Colonic mucosa (tissue), 4 donors: ENCODE measurements around the gene LAMTOR4. TPM values are rescaled to one million over a fixed set of nuclear protein-coding genes. Genes with fewer than 3 reads are reported as not detected.

ENCODE experiments used
- DNase-seq: peaks from one replicate; pipeline ENCODE4 v3.0.0-alpha.2; 2020
- H3K27ac ChIP-seq: fragments of 200-600 bp; one replicate; pipeline ENCODE4 v1.8.0; 2021
- H3K27me3 ChIP-seq: fragments of 200-600 bp; one replicate; pipeline ENCODE4 v1.8.0; 2021
- H3K36me3 ChIP-seq: fragments of 200-600 bp; one replicate; pipeline ENCODE4 v1.8.0; 2021
- H3K4me1 ChIP-seq: fragments of 200-600 bp; one replicate; pipeline ENCODE4 v1.8.0; 2021; ENCODE audit warnings: mild to moderate bottlenecking
- H3K4me3 ChIP-seq: fragments of 200-600 bp; one replicate; pipeline ENCODE4 v1.8.0; 2021
- H3K9ac ChIP-seq, 2 donors: one replicate each; pipeline ENCODE4 v1.7.0; 2013; ENCODE audit warnings: control low read depth in 2 of 2, low read depth in 2 of 2, low read length in 2 of 2
- H3K9me3 ChIP-seq: fragments of 200-600 bp; one replicate; pipeline ENCODE4 v1.8.0; 2021
- CTCF ChIP-seq: fragments of 200-600 bp; IDR thresholded peaks from one replicate; pipeline ENCODE4 v1.8.0; 2022; ENCODE audit warnings: antibody characterized with exemption, mild to moderate bottlenecking
- intact Hi-C: fragments of 100-400 bp; cut with DNase I; formaldehyde crosslinking; loops from one replicate; pipeline ENCODE4 v1.14.1; 2022
- total RNA-seq, 2 donors: library from RNA; stranded (reverse); fragmentation: NEBNext Ultra II Directional in 1 of 2; extraction: Animal tissue kit (Norgen Biotek cat#: 25700) in 1 of 2; gene quantifications; one replicate each; pipeline ENCODE4 v1.2.1, GENCODE V29; 2021
- donor health status: healthy.
- donor health status: DM: no; HTN: no; CAD: no.
- donor health status: DM: no; HTN: no; CAD: no.

Gene LAMTOR4
- total RNA-seq, 2 donors from 2014 or later = 230 to 268 TPM

- Histone ChIP-seq H3K9me3 (no peaks in the 10 kb centered on the region), H3K4me3 (no peak overlapping the region), H3K27me3 (no peaks in the 10 kb centered on the region), H3K4me1 (peaks cover 5% of the 10 kb centered on the region), H3K27ac (no peak overlapping the region), H3K9ac (no peak overlapping the region), H3K36me3 (peaks cover 3% of the 10 kb centered on the region)
- TF ChIP-seq CTCF = no peak
- intact Hi-C loops = no loop called here
- DNase-seq = no peak
These were observed 45.5 kb upstream of the LAMTOR4 start for GRCh38 chr7:100102950-100103840.

- Histone ChIP-seq H3K4me1 (no peaks in the 10 kb centered on the region), H3K4me3 (no peak overlapping the region), H3K27me3 (no peaks in the 10 kb centered on the region), H3K27ac (no peak overlapping the region), H3K9me3 (no peaks in the 10 kb centered on the region), H3K9ac (no peak overlapping the region), H3K36me3 (no peaks in the 10 kb centered on the region)
- no peak for DNase-seq
- intact Hi-C loops = no loop called here
- no peak for TF ChIP-seq CTCF
These were observed 43.2 kb upstream of the LAMTOR4 start for GRCh38 chr7:100105534-100105933.

- TF ChIP-seq CTCF = no peak
- H3K27ac ChIP-seq = no peak overlapping the region
- intact Hi-C loops = no loop called here
These were observed 42.1 kb upstream of the LAMTOR4 start for GRCh38 chr7:100106633-100107032.

GRCh38 chr7:100107125-100107737 lies 41.5 kb upstream of the LAMTOR4 start:
- no peaks in the 10 kb centered on the region for H3K36me3 ChIP-seq

More at GRCh38 chr7:100106633-100107032, 42.1 kb upstream of the LAMTOR4 start:
- Histone ChIP-seq H3K27me3 (no peaks in the 10 kb centered on the region), H3K4me3 (no peak overlapping the region), H3K36me3 (no peaks in the 10 kb centered on the region), H3K4me1 (no peaks in the 10 kb centered on the region), H3K9me3 (no peaks in the 10 kb centered on the region), H3K9ac (no peak overlapping the region)
- DNase-seq = no peak

GRCh38 chr7:100107890-100108289 lies 40.8 kb upstream of the LAMTOR4 start:
- no peaks in the 10 kb centered on the region for H3K4me1 ChIP-seq
- no peak overlapping the region for H3K9ac ChIP-seq
- no peak overlapping the region for H3K4me3 ChIP-seq
- intact Hi-C loops = no loop called here
- no peaks in the 10 kb centered on the region for H3K27me3 ChIP-seq
- no peaks in the 10 kb centered on the region for H3K36me3 ChIP-seq
- TF ChIP-seq CTCF = no peak
- H3K27ac ChIP-seq = no peak overlapping the region
- no peaks in the 10 kb centered on the region for H3K9me3 ChIP-seq
- no peak for DNase-seq

More at GRCh38 chr7:100107125-100107737, 41.5 kb upstream of the LAMTOR4 start:
- Histone ChIP-seq H3K4me3 (no peak overlapping the region), H3K9ac (no peak overlapping the region), H3K4me1 (no peaks in the 10 kb centered on the region), H3K9me3 (no peaks in the 10 kb centered on the region), H3K27ac (no peak overlapping the region), H3K27me3 (no peaks in the 10 kb centered on the region)
- TF ChIP-seq CTCF = no peak
- intact Hi-C loops = no loop called here
- no peak for DNase-seq
